Mononuclear cell (primary cell): ENCODE data around the gene SSTR3. TPM values are rescaled to one million over a fixed set of nuclear protein-coding genes. Genes with fewer than 3 reads are reported as not detected.

Experiments used
- H3K27me3 ChIP-seq: 2 replicates; pipeline ENCODE4 v1.6.0; 2011; ENCODE audit warnings: low read length, control low read depth; ENCODE audit not compliant: insufficient read depth
- H3K4me1 ChIP-seq: 2 replicates; pipeline ENCODE4 v1.5.1; 2011; ENCODE audit warnings: mild to moderate bottlenecking, low read length, control low read depth; ENCODE audit not compliant: insufficient read depth
- H3K4me3 ChIP-seq: 2 replicates; pipeline ENCODE4 v1.5.1; 2011; ENCODE audit warnings: mild to moderate bottlenecking, low read length, moderate library complexity
- H3K9me3 ChIP-seq: 2 replicates; pipeline ENCODE4 v1.5.1; 2011; ENCODE audit warnings: low read depth, mild to moderate bottlenecking, control low read depth, low read length
- total RNA-seq: library from RNA; depleted of rRNA; stranded (reverse); fragments of >200 nt; gene quantifications from one replicate; pipeline ENCODE4 v1.2.3, GENCODE V29; 2012

Gene SSTR3
- total RNA-seq, 1 donor: 2.4 TPM

- Histone ChIP-seq H3K27me3 (no peaks in the 10 kb centered on the region), H3K4me1 (peaks cover 14% of the 10 kb centered on the region), H3K9me3 (no peaks in the 10 kb centered on the region), H3K4me3 (no peak overlapping the region)
These were observed 1.0 kb downstream of the SSTR3 start for GRCh38 chr22:37211075-37211865.

GRCh38 chr22:37210041-37210803 is 2.1 kb downstream of the SSTR3 start:
- Histone ChIP-seq H3K4me3 (no peak overlapping the region), H3K27me3 (no peaks in the 10 kb centered on the region), H3K9me3 (no peaks in the 10 kb centered on the region), H3K4me1 (peaks cover 17% of the 10 kb centered on the region)

GRCh38 chr22:37209140-37209845 is 3.0 kb downstream of the SSTR3 start:
- Histone ChIP-seq H3K4me1 (peaks cover 19% of the 10 kb centered on the region), H3K9me3 (no peaks in the 10 kb centered on the region), H3K4me3 (no peak overlapping the region), H3K27me3 (no peaks in the 10 kb centered on the region)

GRCh38 chr22:37208401-37209139 is 3.7 kb downstream of the SSTR3 start:
- Histone ChIP-seq H3K9me3 (no peaks in the 10 kb centered on the region), H3K4me1 (peaks cover 19% of the 10 kb centered on the region), H3K4me3 (no peak overlapping the region), H3K27me3 (no peaks in the 10 kb centered on the region)

DNA sequence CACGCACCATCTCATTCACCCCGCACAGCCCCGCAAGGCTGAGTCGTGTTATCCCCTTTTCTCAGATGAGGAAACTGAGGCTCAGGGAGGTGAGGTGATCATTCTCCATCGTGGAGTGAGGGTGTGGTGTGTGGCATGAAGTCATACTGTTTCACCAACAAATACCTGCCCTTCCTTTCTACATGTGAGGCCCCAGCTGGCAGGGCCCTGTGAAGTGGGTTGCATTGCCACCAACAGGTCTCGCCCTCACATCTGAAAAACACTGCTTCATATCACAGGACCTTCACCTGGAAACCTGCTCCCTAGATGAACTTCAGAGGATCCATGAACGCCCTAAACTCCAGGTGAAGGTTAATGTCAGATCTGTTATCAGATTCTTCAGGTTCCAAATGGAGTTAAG is 4.3 kb downstream of the SSTR3 start:
- Histone ChIP-seq H3K9me3 (no peaks in the 10 kb centered on the region), H3K4me1 (peaks cover 19% of the 10 kb centered on the region), H3K27me3 (no peaks in the 10 kb centered on the region), H3K4me3 (no peak overlapping the region)

- no peaks in the 10 kb centered on the region for H3K9me3 ChIP-seq
- no peak overlapping the region for H3K4me3 ChIP-seq
- H3K27me3 ChIP-seq: no peaks in the 10 kb centered on the region
- peaks cover 19% of the 10 kb centered on the region for H3K4me1 ChIP-seq
These were observed 5.1 kb downstream of the SSTR3 start for GRCh38 chr22:37206841-37207821.

GRCh38 chr22:37206118-37206840 is 6.0 kb downstream of the SSTR3 start:
- peaks cover 19% of the 10 kb centered on the region for H3K4me1 ChIP-seq
- no peaks in the 10 kb centered on the region for H3K9me3 ChIP-seq
- H3K27me3 ChIP-seq: no peaks in the 10 kb centered on the region
- H3K4me3 ChIP-seq: no peak overlapping the region

- H3K4me3 ChIP-seq: no peak overlapping the region
- peaks cover 28% of the 10 kb centered on the region for H3K4me1 ChIP-seq
- no peaks in the 10 kb centered on the region for H3K27me3 ChIP-seq
- no peaks in the 10 kb centered on the region for H3K9me3 ChIP-seq
These were observed 7.2 kb downstream of the SSTR3 start for GRCh38 chr22:37205046-37205445.

DNA sequence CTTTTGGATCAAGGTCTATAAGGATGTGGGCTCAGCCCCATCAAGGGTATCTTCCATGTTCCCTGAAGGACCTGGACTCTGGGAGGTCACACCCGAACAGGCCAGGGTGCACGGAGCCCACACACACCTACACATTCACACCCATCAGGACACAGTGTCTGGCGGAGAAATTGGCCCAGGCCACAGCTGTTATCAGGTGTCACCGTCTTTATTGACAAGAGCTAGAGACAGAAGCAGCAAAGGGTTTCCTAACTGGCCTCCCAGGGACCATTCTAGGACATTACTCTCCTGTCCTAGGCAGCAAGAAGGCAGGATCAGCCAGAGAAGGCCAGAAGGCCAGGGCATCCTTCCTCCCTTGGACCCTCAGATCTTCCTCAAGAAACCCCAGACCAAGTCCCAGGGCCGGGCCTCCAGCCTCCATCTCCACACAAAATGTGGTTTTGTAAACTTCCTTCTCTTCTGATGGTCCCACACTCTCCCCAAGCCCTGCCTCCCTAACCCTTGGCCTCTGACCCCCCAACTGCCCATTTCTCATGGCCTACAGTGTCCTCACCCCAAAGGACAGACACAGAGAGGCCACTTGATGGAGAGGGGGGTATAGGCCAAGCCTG is 8.1 kb downstream of the SSTR3 start:
- H3K9me3 ChIP-seq: no peaks in the 10 kb centered on the region
- no peaks in the 10 kb centered on the region for H3K27me3 ChIP-seq
- H3K4me1 ChIP-seq: peaks cover 36% of the 10 kb centered on the region
- no peak overlapping the region for H3K4me3 ChIP-seq

- no peaks in the 10 kb centered on the region for H3K27me3 ChIP-seq
- no peaks in the 10 kb centered on the region for H3K9me3 ChIP-seq
- peaks cover 40% of the 10 kb centered on the region for H3K4me1 ChIP-seq
- H3K4me3 ChIP-seq: no peak overlapping the region
These were observed 8.8 kb downstream of the SSTR3 start for GRCh38 chr22:37203354-37204044.

DNA sequence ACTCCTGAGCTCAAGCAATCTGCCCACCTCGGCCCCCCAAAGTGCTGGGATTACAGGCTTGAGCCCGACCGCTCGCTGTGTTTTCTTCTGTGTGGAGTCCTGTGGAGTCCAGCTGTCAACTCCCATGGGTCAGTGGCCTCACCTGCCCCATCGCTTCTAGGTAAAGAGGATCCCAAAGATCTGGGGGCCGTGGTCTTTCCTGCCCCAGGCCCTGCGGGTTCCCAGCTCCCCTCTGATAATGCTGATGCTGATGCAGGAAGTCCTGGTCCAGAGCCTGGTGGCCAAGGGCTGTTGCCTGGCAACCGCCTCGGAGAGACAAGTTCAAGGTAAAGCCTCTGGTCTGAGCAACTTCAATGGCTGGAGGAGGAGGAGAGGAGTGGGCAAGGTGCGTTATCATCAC is 9.6 kb downstream of the SSTR3 start:
- H3K4me1 ChIP-seq: peaks cover 41% of the 10 kb centered on the region

GRCh38 chr22:37202001-37202555 is 10.2 kb downstream of the SSTR3 start:
- peaks cover 38% of the 10 kb centered on the region for H3K4me1 ChIP-seq
- H3K9me3 ChIP-seq: no peaks in the 10 kb centered on the region
- H3K27me3 ChIP-seq: no peaks in the 10 kb centered on the region
- no peak overlapping the region for H3K4me3 ChIP-seq

More for the DNA sequence above, 9.6 kb downstream of the SSTR3 start:
- H3K4me3 ChIP-seq: no peak overlapping the region
- H3K9me3 ChIP-seq: no peaks in the 10 kb centered on the region
- no peaks in the 10 kb centered on the region for H3K27me3 ChIP-seq
